Measurements from ENCODE around the gene OOSP3. TPM values are rescaled to one million over a fixed set of nuclear protein-coding genes. Genes with fewer than 3 reads are reported as not detected.

The OOSP3 gene
- total RNA-seq, 1 donor from 2014 or later: not detected

- no peak for DNase-seq (ENCODE audit: low read depth)
Measured at GRCh38 chr11:59943997-59944714, 65.6 kb downstream of the OOSP3 start.

- no peak for DNase-seq (ENCODE audit: low read depth)
Measured at GRCh38 chr11:59944720-59945119, 66.1 kb downstream of the OOSP3 start.

Other genes starting within 250 kb of the OOSP3 start
- gene PATL1, start 209.7 kb upstream of the OOSP3 start, total RNA-seq: 18.2 and 18.3 TPM in 2 replicates
- gene OR10V1, start 164.9 kb upstream of the OOSP3 start, total RNA-seq: not detected in 2 replicates
- gene STX3, start 123.4 kb upstream of the OOSP3 start, total RNA-seq: 18.3 and 19.0 TPM in 2 replicates
- 35.2 and 42.6 TPM in 2 replicates for gene MRPL16, start 68.0 kb upstream of the OOSP3 start, total RNA-seq
- gene CBLIF, start 33.3 kb upstream of the OOSP3 start, total RNA-seq: not detected in 2 replicates
- gene TCN1, start 12.3 kb upstream of the OOSP3 start, total RNA-seq: not detected in 2 replicates
- gene OOSP1, start 59.6 kb downstream of the OOSP3 start, total RNA-seq: not detected in 2 replicates
- not detected in 2 replicates for gene OOSP4A, start 85.3 kb downstream of the OOSP3 start, total RNA-seq
- gene OOSP4B, start 138.4 kb downstream of the OOSP3 start, total RNA-seq: not detected in 2 replicates
- not detected in 2 replicates for gene OOSP2, start 161.6 kb downstream of the OOSP3 start, total RNA-seq
- not detected in 2 replicates for gene MS4A3, start 177.9 kb downstream of the OOSP3 start, total RNA-seq
- gene MS4A2, start 209.9 kb downstream of the OOSP3 start, total RNA-seq: not detected in 2 replicates